Prostate gland (tissue), 2 donors: Measurements from ENCODE around the gene RGL1. TPM values are rescaled to one million over a fixed set of nuclear protein-coding genes. Genes with fewer than 3 reads are reported as not detected.

Experiments
- DNase-seq: peaks from one replicate; pipeline ENCODE4 v3.0.0-alpha.2; 2019; ENCODE audit warnings: low spot score
- H3K27ac ChIP-seq, 2 donors: fragments of 200-600 bp; sonication (generic); 2 replicates each; pipeline ENCODE4 v1.5.1; 2017 to 2019
- H3K27me3 ChIP-seq: fragments of 200-600 bp; sonication (generic); replicated peaks from 2 replicates; pipeline ENCODE4 v1.5.1; 2019; ENCODE audit not compliant: insufficient read depth
- H3K36me3 ChIP-seq, 2 donors: fragments of 200-600 bp; sonication (generic); 1 replicate in 1 of 2; 2 replicates in 1 of 2; pipeline versions ENCODE4 v1.5.1 to v1.8.1; 2017 to 2019
- H3K4me1 ChIP-seq: fragments of 200-600 bp; sonication (generic); replicated peaks from 2 replicates; pipeline ENCODE4 v1.5.1; 2019
- H3K4me3 ChIP-seq, 2 donors: fragments of 200-600 bp; sonication (generic); 2 replicates each; pipeline ENCODE4 v1.5.1; 2017 to 2019
- H3K9me3 ChIP-seq: fragments of 200-600 bp; sonication (generic); 2 replicates; pipeline ENCODE4 v1.5.1; 2017
- POLR2A ChIP-seq: fragments of 450-650 bp; IDR thresholded peaks from one replicate; pipeline ENCODE4 v1.6.1; 2016; ENCODE audit warnings: antibody characterized with exemption, mild to moderate bottlenecking
- POLR2AphosphoS5 ChIP-seq: sonication (generic); formaldehyde crosslinking; IDR thresholded peaks from one replicate; pipeline ENCODE4 v1.6.1; 2017; ENCODE audit warnings: antibody characterized with exemption
- WGBS: methylation state at CpG from one replicate; pipeline ENCODE4 v1.1.5; 2018; 5-methylcytosine and 5-hydroxymethylcytosine counted together
- intact Hi-C: fragments of 100-400 bp; cut with DNase I; formaldehyde crosslinking; loops from one replicate; pipeline ENCODE4 v1.14.2; 2022
- total RNA-seq, 2 donors: library from RNA; depleted of rRNA; stranded (reverse); fragments of >200 nt; gene quantifications; one replicate each; pipeline ENCODE4 v1.1.0, GENCODE V29; 2016
- TF ChIP-seq, protein P1 (sequence below), 4 experiments: fragments of 200-600 bp in 2 of 4; fragments of 450-650 bp in 2 of 4; sonication (generic) in 2 of 4; IDR thresholded peaks; 1 replicate in 3 of 4; 2 replicates in 1 of 4; pipeline ENCODE4 v1.5.1; 2016 to 2019; ENCODE audit warnings: antibody characterized with exemption in 4 of 4, mild to moderate bottlenecking in 2 of 4, moderate library complexity in 2 of 4

Gene RGL1
- total RNA-seq, 2 donors from 2014 or later: 11.1 to 49.6 TPM

DNA sequence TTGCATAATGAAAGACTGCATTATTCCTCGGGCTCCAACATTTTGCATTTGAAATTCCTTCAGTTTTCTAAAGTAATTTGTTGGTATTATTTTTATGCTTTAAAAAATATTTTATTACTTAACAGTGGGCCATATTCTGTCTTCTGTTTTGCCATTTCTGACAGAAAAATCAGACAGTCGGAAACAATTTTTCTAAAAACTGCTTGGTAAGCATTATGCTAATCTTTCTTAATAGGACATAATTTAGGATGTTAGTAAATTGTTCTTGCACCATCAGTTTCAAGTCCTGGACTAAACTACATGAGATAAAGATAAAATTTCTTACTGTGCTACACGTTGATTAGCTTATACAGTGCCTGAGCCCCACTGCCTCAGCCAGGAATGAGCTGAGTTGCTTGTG, 11.2 kb downstream of the RGL1 start:
- Histone ChIP-seq H3K4me1 (no peaks in the 10 kb centered on the region), H3K9me3 (no peaks in the 10 kb centered on the region), H3K27ac (no peak overlapping the region), H3K4me3 (no peak overlapping the region), H3K36me3 (no peaks in the 10 kb centered on the region), H3K27me3 (no peaks in the 10 kb centered on the region)
- WGBS: 79% methylated on average over 3 of the region's 3 CpGs
- TF ChIP-seq, protein P1, sequence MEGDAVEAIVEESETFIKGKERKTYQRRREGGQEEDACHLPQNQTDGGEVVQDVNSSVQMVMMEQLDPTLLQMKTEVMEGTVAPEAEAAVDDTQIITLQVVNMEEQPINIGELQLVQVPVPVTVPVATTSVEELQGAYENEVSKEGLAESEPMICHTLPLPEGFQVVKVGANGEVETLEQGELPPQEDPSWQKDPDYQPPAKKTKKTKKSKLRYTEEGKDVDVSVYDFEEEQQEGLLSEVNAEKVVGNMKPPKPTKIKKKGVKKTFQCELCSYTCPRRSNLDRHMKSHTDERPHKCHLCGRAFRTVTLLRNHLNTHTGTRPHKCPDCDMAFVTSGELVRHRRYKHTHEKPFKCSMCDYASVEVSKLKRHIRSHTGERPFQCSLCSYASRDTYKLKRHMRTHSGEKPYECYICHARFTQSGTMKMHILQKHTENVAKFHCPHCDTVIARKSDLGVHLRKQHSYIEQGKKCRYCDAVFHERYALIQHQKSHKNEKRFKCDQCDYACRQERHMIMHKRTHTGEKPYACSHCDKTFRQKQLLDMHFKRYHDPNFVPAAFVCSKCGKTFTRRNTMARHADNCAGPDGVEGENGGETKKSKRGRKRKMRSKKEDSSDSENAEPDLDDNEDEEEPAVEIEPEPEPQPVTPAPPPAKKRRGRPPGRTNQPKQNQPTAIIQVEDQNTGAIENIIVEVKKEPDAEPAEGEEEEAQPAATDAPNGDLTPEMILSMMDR (IDR thresholded peaks at IDR 0.05): no peak
- TF ChIP-seq POLR2A: no peak
- no peak for TF ChIP-seq POLR2AphosphoS5
- no peak for DNase-seq
- intact Hi-C loops: no loop called here

DNA sequence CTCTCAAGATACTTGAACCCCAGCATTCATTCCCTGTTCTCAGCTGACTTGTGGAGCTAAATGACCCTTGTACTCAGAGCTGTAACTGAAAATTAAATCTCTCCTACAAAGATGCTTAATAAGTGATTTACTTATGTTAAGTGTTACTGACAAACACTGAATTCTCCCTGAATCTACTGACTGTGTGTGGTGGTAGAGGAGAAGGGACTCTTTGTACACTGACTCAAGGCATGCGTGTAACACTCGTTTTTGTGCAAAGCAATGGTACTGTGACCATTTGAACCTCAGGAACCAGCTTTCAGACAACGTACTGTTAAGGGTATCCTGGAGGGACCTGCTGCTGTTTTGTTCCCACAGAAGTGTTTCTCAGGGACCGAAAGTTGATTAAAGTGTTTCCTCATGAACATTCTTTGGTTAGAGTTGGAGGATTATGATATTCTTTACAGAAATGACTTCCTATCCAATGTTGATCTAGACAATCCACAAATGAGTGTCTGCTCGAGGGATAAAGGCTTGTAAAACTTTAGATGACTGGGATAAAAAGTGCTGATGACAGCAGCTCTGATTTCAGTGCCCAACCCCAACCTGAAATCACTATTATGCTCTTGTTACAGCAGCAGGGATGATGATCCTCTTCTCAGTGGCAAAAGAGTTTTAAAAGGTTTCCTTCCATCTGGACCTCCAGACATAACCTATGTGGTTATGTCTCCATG, 12.8 kb downstream of the RGL1 start:
- H3K27ac ChIP-seq: no peak overlapping the region
- intact Hi-C loops: no loop called here
- WGBS: 12% methylated on average over 5 of the region's 5 CpGs
- no peaks in the 10 kb centered on the region for H3K36me3 ChIP-seq
- H3K27me3 ChIP-seq: no peaks in the 10 kb centered on the region
- H3K4me1 ChIP-seq: peaks cover 3% of the 10 kb centered on the region
- TF ChIP-seq, protein P1 (IDR thresholded peaks at IDR 0.05): no peak
- TF ChIP-seq POLR2A (no peak), POLR2AphosphoS5 (no peak)
- H3K4me3 ChIP-seq: no peak overlapping the region
- no peak for DNase-seq
- H3K9me3 ChIP-seq: no peaks in the 10 kb centered on the region

DNA sequence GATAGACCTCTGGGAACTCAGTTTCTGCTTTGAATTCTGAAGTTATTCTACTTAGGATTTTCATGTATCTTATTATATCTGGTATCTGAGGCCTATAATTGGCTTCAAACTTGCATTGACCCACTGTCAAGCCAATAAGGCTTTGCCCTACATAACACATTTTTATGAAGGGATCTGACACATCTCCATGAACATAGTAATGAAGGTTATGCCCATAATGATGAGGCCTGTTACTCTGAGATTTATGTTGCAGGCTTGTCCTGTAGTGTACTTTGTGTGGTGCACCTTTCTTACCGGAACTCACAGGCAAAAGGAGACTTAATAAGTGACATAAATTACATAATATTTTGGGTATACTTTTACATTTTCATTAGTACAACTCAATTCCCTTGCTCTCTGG, 14.1 kb downstream of the RGL1 start:
- no peak for DNase-seq
- TF ChIP-seq, protein P1 (IDR thresholded peaks at IDR 0.05): no peak
- TF ChIP-seq POLR2A (no peak), POLR2AphosphoS5 (no peak)
- H3K36me3 ChIP-seq: no peaks in the 10 kb centered on the region
- H3K4me1 ChIP-seq: peaks cover 3% of the 10 kb centered on the region
- H3K27me3 ChIP-seq: no peaks in the 10 kb centered on the region
- no peak overlapping the region for H3K4me3 ChIP-seq
- 97% methylated on average over 1 of the region's 1 CpG for WGBS
- no peak overlapping the region for H3K27ac ChIP-seq
- H3K9me3 ChIP-seq: no peaks in the 10 kb centered on the region
- intact Hi-C loops: no loop called here

DNA sequence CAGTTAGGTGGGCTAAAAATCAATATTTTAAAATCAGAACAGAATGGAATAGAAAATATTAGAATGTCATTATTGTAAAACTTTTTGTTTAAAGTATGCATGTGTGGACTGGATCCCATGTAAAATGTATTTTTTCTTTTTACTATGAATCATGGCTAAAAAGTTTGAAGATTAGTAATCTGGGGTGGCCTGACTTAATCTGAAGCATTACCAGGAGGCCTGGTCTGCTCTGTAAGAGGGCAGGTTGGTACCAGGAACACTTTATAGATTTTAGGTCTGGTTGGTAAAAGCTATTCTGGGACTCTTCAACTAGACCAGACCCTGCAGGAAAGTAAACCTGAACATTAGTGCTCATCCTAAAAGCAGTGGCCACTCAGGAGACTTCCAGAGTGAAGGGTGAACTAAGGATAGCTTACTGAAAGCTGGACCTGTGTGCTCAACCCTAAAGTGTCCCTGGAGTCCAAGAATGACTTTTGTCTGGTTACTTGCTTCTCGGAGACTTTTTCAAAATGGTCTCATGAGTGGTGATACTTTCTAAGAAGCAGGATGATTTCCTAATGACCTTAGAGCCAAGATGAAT, 16.5 kb downstream of the RGL1 start:
- Histone ChIP-seq H3K4me3 (no peak overlapping the region), H3K27ac (peak overlapping the region in 1 of 2 donors; percentile 36), H3K27me3 (no peaks in the 10 kb centered on the region), H3K9me3 (no peaks in the 10 kb centered on the region), H3K4me1 (peaks cover 3% of the 10 kb centered on the region), H3K36me3 (no peaks in the 10 kb centered on the region)
- TF ChIP-seq POLR2A (no peak), POLR2AphosphoS5 (no peak)
- TF ChIP-seq, protein P1 (IDR thresholded peaks at IDR 0.05): no peak
- no peak for DNase-seq
- WGBS: 50% methylated on average over 1 of the region's 1 CpG
- intact Hi-C loops: loop anchor here (5.0 kb wide), 2 partner anchors 56 to 71 kb away; no protein-coding TSS in a partner anchor
